NB4 (cell line): ENCODE data around the gene PLS3.

Experiments
- CTCF ChIP-seq: IDR thresholded peaks from one replicate; pipeline ENCODE4 v1.5.1; 2012; ENCODE audit warnings: low read depth, low read length
- MYC ChIP-seq: IDR thresholded peaks from 2 replicates; pipeline ENCODE4 v1.6.1; 2011; ENCODE audit warnings: low read depth, low read length
- POLR2A ChIP-seq: IDR thresholded peaks from 2 replicates; pipeline ENCODE4 v1.6.1; 2011; ENCODE audit warnings: mild to moderate bottlenecking; ENCODE audit not compliant: insufficient read length; ENCODE audit errors: extremely low read depth
- TF ChIP-seq, protein P1 (sequence below): IDR thresholded peaks from 2 replicates; pipeline ENCODE4 v1.6.1; 2011; ENCODE audit warnings: low read depth, low read length

DNA sequence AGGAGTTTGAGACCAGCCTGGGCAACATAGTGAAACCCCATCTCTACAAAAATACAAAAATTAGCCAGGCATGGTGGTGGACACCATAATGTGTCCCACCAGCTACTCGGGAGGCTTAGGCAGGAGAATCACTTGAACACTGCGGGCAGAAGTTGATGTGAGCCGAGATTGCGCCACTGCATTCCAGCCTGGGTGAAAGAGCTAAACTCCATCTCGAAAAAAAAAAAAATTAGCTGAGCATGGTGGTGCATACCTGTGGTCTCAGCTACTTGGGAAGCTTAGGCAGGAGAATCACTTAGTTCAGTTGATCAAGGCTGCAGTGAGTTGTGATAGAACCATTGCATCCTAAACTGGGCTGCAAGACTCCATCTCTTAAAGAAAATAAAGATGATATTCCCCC lies 91.2 kb downstream of the PLS3 start:
- TF ChIP-seq CTCF (no peak), POLR2A (no peak), MYC (no peak)
- TF ChIP-seq, protein P1, sequence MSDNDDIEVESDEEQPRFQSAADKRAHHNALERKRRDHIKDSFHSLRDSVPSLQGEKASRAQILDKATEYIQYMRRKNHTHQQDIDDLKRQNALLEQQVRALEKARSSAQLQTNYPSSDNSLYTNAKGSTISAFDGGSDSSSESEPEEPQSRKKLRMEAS, result no peak
